HG02870 (cell line): ENCODE data around the gene PARN.
"Not testable (repeated sequence)": the region's sequence is repeated elsewhere in the genome, so short reads cannot be mapped to it uniquely, and the experiment has no call there.

Experiments
- ATAC-seq: cut with Tn5 transposase; IDR thresholded peaks from one replicate; pipeline ENCODE4 v1.9.1; 2021; ENCODE audit warnings: mild to moderate bottlenecking, moderate library complexity; ENCODE audit not compliant: unreplicated experiment

The PARN gene

GRCh38 chr16:14576069-14576468 lies 54.0 kb downstream of the PARN start:
- no peak for ATAC-seq

GRCh38 chr16:14574698-14575415 lies 55.2 kb downstream of the PARN start:
- ATAC-seq = not testable (repeated sequence)

- no peak for ATAC-seq
These were observed 57.5 kb downstream of the PARN start for GRCh38 chr16:14572535-14572934.

DNA sequence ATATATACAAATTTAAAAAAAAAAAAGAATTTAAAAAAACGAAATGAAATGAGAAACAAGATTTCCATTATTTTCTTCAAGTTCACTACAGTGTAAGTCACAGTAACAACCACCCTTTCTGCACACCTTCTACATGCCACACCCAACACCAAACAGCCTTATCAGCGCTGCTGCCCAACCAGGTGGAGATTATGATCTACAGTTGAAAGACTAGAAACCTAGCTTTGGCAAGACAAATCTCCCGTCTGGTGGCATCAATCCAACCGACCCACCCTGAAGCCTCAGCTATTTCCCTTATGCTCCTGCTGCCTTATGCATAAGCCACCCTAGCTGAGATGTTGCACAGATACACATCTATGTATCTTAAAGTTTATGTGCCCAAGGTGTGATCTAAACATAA lies 60.8 kb downstream of the PARN start:
- ATAC-seq = no peak

DNA sequence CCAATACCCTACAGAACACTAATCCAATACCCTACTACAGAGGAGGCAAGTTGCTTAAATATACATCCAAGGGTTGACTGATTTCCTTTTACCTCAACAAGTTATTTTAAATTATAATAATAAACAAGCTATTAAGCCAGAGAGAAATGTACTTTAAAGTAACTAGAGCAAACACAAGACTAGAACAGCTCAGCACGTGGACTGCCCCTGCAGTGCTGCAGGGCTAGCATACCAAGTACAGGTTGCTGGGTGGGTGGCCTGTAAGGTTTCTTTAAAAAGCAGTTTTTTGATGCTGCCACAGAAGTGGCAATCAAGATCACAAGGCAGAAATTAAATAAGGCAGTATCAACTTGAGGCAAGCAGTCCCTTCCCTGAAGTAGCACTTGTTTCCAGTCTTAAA lies 63.5 kb downstream of the PARN start:
- ATAC-seq = no peak

DNA sequence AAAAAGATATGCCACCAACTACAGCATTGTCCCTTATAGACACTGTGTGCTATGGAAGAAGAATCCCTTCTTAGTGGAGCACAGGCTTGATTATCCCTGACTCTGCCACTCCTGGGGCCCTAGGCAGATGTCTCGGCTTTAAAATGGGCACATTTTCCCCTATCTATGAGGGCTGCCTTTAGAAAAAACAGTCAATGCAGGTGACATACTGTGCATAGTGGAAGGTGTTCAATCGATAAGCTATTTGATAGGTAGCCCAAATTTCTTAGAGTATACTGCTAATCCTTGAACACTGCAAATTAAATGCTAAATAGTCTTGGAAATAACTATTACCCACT lies 64.4 kb downstream of the PARN start:
- ATAC-seq = no peak

DNA sequence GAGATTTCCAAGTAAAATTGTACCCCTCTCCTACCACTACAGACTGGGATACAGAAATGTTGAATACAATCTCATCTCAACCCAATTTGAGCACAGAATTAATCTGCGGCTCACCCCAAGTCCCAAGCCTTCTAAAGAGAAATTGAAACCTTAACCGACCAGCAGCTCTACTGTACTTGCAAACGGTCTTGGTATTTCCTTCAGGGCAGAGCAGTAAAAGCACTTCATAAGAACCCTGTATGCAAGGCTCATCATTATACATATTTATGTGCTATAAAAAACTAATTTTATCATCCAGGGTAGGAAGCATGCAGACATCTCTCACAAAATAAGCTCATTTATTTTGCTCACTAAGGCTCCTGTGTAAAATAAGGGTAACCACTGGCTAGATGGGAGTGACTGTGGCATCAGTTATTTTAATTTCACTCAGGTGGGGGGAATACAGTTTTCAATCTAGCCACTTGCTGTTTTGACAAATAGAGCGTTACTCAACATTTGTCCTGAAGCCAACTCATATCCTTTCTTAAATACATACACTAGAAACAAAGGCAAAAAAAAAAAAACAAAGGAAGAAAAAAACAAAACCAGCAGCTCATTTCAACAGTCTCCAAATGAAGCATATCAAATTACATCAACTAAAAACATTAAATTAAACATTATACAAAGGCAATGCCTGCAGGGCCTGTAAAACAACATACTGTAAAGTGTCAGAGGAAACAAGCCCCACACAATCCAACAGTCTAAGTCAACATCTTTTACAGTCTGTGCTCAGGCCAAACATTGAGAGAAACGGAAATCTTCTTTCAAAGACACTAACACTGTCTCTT lies 65.0 kb downstream of the PARN start:
- no peak for ATAC-seq

GRCh38 chr16:14564323-14564722 lies 65.7 kb downstream of the PARN start:
- ATAC-seq = no peak

- ATAC-seq = no peak
These were observed 67.2 kb downstream of the PARN start for GRCh38 chr16:14562691-14563491.

DNA sequence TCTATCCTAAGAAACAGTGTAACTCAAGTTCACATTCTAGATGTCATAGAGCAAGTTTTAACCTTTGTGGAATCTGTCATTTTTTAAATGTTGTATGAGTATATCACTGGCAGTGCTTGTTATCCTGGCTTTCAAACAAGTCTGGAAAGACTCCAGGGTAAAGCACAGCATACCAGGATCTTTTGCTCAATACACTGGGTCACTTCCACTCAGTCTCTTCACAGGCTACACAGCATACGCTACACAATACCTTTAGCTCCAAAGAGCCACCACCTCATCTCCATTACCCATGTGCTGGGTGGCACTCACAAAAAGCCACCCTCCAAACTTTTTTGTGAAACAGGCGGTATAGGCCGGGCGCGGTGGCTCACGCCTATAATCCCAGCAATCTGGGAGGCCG lies 69.5 kb downstream of the PARN start:
- ATAC-seq = no peak

- ATAC-seq = no peak
These were observed 70.2 kb downstream of the PARN start for GRCh38 chr16:14559809-14560241.

DNA sequence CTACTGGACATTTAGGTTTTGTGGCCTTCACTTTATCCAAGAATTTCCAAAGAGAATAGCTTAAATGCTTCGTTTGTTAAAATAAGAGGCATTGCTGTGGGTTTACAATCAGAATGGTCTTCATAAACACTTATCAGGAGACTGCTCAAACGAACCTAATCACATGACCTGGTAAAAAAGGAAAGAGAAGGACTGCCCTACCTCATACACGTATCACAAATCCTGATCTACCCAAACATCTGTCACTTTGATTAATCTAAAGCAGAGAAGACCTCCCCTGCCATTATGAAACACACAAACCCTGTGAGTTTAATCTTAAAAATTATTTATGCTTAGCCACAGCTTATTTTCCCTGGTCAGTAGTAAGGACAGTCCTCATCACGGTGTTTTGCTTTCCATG lies 76.6 kb downstream of the PARN start:
- no peak for ATAC-seq

DNA sequence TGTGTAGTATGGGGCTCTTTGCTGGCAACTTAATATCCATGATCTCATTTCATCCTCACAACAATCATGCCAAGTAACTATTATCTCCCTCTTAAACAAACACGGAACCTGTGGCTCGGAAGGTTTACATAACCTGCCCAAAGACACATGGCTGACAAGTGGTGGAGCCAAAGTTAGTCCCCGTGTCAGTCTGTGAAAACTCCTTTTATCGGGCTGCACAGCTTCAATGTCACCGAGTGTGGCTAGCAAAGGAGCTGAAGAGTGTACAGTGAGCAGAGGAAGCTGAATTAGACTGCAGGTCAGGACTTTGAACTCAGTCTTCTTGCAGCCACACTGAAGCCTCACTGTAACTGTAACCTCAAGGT lies 80.3 kb downstream of the PARN start:
- ATAC-seq = no peak

- no peak for ATAC-seq
These were observed 80.9 kb downstream of the PARN start for GRCh38 chr16:14548933-14549788.

DNA sequence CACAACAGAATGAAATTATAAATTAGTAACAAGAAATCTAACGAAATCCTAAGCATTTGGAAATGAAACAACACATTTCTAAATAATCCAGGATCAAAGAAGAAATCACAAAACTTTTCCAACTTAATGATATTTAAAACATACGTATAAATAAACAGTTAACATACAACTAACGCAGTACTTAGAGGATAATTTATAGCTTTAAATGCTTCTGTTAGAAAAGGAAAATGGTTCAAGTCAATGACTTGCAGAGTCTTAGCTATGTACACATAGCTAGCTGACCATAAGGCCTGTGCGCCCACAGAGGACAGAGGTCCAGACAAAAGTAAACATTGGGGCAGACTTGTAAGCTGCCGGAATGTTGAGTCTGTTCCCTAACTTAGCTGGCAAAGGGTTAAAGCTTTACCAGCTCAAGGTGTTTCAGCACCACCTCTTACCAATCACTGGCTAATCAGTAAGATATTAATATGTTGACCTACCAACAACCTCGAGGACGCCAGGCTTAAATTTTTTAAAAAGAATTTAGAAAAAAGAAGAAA lies 84.6 kb downstream of the PARN start:
- ATAC-seq = no peak

DNA sequence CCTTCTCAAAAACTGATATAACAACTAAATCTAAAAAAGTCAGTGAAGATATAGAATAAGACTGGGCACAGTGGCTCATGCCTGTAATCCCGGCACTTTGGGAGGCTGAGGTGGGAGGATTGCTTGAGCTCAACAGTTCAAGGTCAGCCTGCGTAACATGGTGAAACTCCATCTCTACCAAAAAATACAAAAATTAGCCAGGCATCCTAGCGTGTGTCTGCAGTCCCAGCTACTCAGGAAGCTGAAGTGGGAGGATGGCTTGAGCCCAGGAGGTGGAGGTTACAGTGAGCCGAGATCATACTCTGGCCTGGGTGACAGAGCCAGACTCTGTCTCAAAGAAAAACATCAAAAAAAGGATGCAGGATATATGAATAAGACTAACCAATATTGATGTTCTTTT lies 85.2 kb downstream of the PARN start:
- not testable (repeated sequence) for ATAC-seq

DNA sequence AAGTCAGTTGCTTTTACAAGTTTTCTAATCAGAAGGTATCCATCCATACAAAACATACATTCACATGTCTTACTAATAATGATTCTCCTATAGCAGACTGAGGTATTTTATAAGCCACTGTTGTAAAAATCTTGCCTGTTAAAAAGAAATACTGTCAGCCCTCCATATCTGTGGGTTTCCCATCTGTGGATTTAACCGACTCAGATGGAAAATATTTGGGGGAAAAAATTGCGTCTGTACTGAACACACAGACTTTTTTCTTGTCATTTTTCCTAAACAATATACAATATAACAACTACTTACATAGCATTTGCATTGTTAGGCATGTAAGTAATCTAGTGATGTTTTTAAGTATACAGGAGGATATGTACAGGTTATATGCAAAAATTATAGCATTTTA lies 90.4 kb downstream of the PARN start:
- ATAC-seq = no peak

DNA sequence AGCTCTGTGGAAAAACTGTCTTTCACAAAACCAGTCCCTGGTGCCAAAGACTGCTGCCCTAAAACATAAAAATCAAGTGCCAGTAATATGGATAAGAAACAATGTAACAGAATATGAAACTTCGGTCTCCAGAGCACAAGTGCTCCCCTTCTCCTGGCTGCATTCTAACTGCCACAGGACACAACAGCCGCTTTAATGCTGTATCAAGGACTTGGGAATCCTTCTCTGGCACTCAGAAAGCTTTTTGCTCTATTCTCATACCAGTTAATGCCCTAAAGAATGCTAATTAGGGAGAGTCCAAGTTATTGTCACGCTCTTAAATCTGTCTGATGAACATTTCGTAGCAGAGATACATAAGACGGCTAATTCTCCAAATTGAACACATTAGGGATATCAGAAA lies 90.9 kb downstream of the PARN start:
- ATAC-seq = no peak

- ATAC-seq = no peak
These were observed 91.5 kb downstream of the PARN start for GRCh38 chr16:14538604-14539003.

DNA sequence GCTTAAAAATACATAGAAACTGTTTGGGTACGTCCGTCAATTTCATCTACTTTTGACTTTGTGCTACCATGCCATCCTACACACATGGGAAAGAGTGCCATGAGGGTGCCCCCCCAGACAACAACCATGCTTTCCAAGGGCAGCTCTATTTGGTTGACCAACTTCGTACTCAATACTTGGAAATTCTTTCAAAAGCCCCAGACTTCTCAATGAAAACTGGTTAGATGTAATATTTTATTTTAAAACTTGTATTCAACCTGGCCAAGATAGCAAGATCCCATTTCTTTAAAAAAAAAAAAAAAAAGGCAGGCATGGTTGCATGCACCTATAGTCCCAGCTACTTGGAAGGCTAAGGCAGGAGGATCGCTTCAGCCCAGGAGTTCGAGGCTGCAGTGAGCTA lies 98.4 kb downstream of the PARN start:
- no peak for ATAC-seq

DNA sequence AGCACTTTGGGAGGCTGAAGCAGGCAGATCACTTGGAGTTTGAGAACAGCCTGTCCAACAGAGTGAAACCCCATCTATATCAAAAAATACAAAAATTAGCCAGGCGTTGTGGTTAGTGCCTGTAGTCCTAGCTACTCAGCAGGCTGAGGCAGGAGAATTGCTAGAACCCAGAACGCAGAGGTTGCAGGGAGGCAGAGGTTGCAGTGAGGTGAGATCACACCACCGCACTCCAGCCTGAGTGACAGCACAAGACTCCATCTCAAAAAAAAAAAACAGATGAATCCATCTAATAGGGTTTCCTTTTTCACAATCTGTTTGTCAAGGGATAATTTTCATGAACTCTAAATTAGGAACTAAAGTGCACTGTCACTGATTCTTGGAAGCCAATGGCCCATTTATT lies 99.0 kb downstream of the PARN start:
- no peak for ATAC-seq
